K562 (cell line): Measurements from ENCODE around the gene TTLL11. TPM values are rescaled to one million over a fixed set of nuclear protein-coding genes. Genes with fewer than 3 reads are reported as not detected.

Experiments
- ATAC-seq: fragments of 200-7000 bp; cut with Tn5 transposase; 3 replicates; pipeline ENCODE4 v1.9.1; 2020; ENCODE audit warnings: moderate library complexity
- BruUV-seq: library from RNA; stranded (reverse); fragments of 400-500 nt; replicated peaks from 2 replicates; lab custom pipeline; 2021; lab: Mats Ljungman, UMichigan
- CTCF ChIA-PET: fragments of 300-600 bp; formaldehyde crosslinking; extraction: SDS; loops from one replicate; lab custom pipeline; 2021; ENCODE audit warnings: low intra/inter-chr PET ratio; lab: Yijun Ruan, JAX
- POLR2A ChIA-PET: fragments of 300-600, 350-650 bp; sonication (Branson Sonifier 250); formaldehyde crosslinking; extraction: SDS; loops from one replicate; lab custom pipeline; 2021; ENCODE audit warnings: antibody characterized with exemption, inconsistent platforms; lab: Yijun Ruan, JAX
- DNase-seq, 4 experiments: peaks; one replicate each; pipeline versions ENCODE4 v3.0.0 to v3.0.0-alpha.2; 2011 to 2018; ENCODE audit warnings: low spot score in 3 of 4, mixed read lengths in 3 of 4; ENCODE audit errors: extremely low read depth in 1 of 4
- FAIRE-seq: peaks from 2 replicates; lab custom pipeline; 2011; peaks lifted over from hg19 to GRCh38; lab: Jason Lieb, UNC
- H2AFZ ChIP-seq: 2 replicates; pipeline ENCODE4 v1.6.0; 2011; ENCODE audit warnings: low read depth, low read length, control low read depth, inconsistent platforms
- H3K27ac ChIP-seq: fragments of 200-600 bp; 3 replicates; pipeline ENCODE4 v1.8.0; 2011; ENCODE audit warnings: low read depth, mild to moderate bottlenecking, control low read depth, inconsistent platforms, low read length, moderate library complexity, mixed read lengths; ENCODE audit errors: extremely low read depth
- H3K27me3 ChIP-seq, 2 experiments: fragments of 300-600 bp in 1 of 2; 2 replicates in 1 of 2; 3 replicates in 1 of 2; pipeline versions ENCODE4 v1.6.0 to v1.8.0; 2011; ENCODE audit warnings: inconsistent platforms in 2 of 2, low read length in 2 of 2, mild to moderate bottlenecking in 1 of 2, mixed read lengths in 1 of 2, moderate library complexity in 1 of 2; ENCODE audit not compliant: control insufficient read depth in 2 of 2, insufficient read depth in 2 of 2
- H3K36me3 ChIP-seq: fragments of 300-600 bp; 3 replicates; pipeline ENCODE4 v1.8.0; 2011; ENCODE audit warnings: mild to moderate bottlenecking, low read length, inconsistent platforms; ENCODE audit not compliant: control insufficient read depth, insufficient read depth
- H3K4me1 ChIP-seq, 2 experiments: fragments of 200-600 bp in 1 of 2; replicated peaks in 1 of 2; 2 replicates in 1 of 2; 3 replicates in 1 of 2; pipeline versions ENCODE4 v1.5.1 to v1.8.0; 2011; ENCODE audit warnings: inconsistent platforms in 2 of 2, low read length in 2 of 2, mild to moderate bottlenecking in 1 of 2, mixed read lengths in 1 of 2, moderate library complexity in 1 of 2; ENCODE audit not compliant: control insufficient read depth in 2 of 2, insufficient read depth in 2 of 2
- H3K4me2 ChIP-seq: 2 replicates; pipeline ENCODE4 v1.6.1; 2011; ENCODE audit warnings: low read length, control low read depth, inconsistent platforms, mixed read lengths; ENCODE audit not compliant: insufficient read depth
- H3K4me3 ChIP-seq: fragments of 200-600 bp; sonication (generic), shearing (Covaris generic); 2 replicates; pipeline ENCODE4 v1.5.1; 2016; ENCODE audit warnings: control low read depth, inconsistent platforms
- H3K79me2 ChIP-seq: fragments of 200-600 bp; 3 replicates; pipeline ENCODE4 v1.8.0; 2011; ENCODE audit warnings: low read length, inconsistent platforms; ENCODE audit not compliant: control insufficient read depth, insufficient read depth
- H3K9ac ChIP-seq, 2 experiments: 2 replicates each; pipeline versions ENCODE4 v1.6.0 to v1.6.1; 2011; ENCODE audit warnings: low read depth in 2 of 2, low read length in 2 of 2, control low read depth in 1 of 2, inconsistent platforms in 1 of 2, mild to moderate bottlenecking in 1 of 2, mixed read lengths in 1 of 2; ENCODE audit not compliant: insufficient read depth in 1 of 2
- H3K9me1 ChIP-seq: one replicate; pipeline ENCODE4 v1.6.0; 2011; ENCODE audit warnings: inconsistent platforms, mild to moderate bottlenecking, low read length, moderate library complexity; ENCODE audit not compliant: control insufficient read depth, insufficient read depth
- H3K9me3 ChIP-seq: replicated peaks from 2 replicates; pipeline ENCODE4 v1.5.1; 2011; ENCODE audit warnings: low read depth, low read length, inconsistent platforms; ENCODE audit not compliant: control insufficient read depth, insufficient read depth
- H4K20me1 ChIP-seq: replicated peaks from 2 replicates; pipeline ENCODE4 v1.6.1; 2011; ENCODE audit warnings: low read length, inconsistent platforms, mixed read lengths; ENCODE audit not compliant: control insufficient read depth, insufficient read depth
- GTF2A2 ChIP-seq: IDR thresholded peaks from 2 replicates; pipeline ENCODE4 v1.6.1; 2016; ENCODE audit warnings: mild to moderate bottlenecking, missing genetic modification characterization, missing compliant biosample characterization
- HEY1 ChIP-seq: fragments of 250-450 bp; sonication (Bioruptor Pico); IDR thresholded peaks from 2 replicates; pipeline ENCODE4 v1.5.0; 2020; ENCODE audit warnings: mild to moderate bottlenecking, moderate library complexity, borderline replicate concordance
- POLR2B ChIP-seq: fragments of 450-650 bp; IDR thresholded peaks from 2 replicates; pipeline ENCODE4 v1.6.1; 2018; ENCODE audit warnings: low read depth; ENCODE audit not compliant: partially characterized antibody
- RBFOX2 ChIP-seq: fragments of 200-400 bp; formaldehyde crosslinking; IDR thresholded peaks from 2 replicates; pipeline ENCODE4 v1.6.1; 2017; ENCODE audit warnings: low read depth, mild to moderate bottlenecking, low read length, moderate library complexity
- SMARCB1 ChIP-seq: IDR thresholded peaks from 2 replicates; pipeline ENCODE4 v1.6.1; 2011; ENCODE audit warnings: improper control_type of control experiment, low read depth; ENCODE audit not compliant: insufficient read length
- TAF1 ChIP-seq: IDR thresholded peaks from 2 replicates; pipeline ENCODE4 v1.6.1; 2011; ENCODE audit warnings: mild to moderate bottlenecking, low read length, moderate library complexity; ENCODE audit not compliant: insufficient read depth, control insufficient read depth, severe bottlenecking; ENCODE audit errors: extremely low read depth
- ZKSCAN8 ChIP-seq: fragments of 200-800 bp; sonication (Bioruptor generic); IDR thresholded peaks from 2 replicates; pipeline ENCODE4 v1.6.1; 2016; ENCODE audit warnings: missing genetic modification characterization, missing compliant biosample characterization
- ZNF830 ChIP-seq: fragments of 250-450 bp; sonication (Bioruptor Pico); IDR thresholded peaks from 2 replicates; pipeline ENCODE4 v1.5.0; 2021; ENCODE audit warnings: mild to moderate bottlenecking
- WGBS: fragments of 100-300 bp; shearing (Covaris generic); methylation state at CpG from one replicate; pipeline ENCODE4 v1.1.6; 2016; ENCODE audit warnings: low coverage, mixed read lengths; ENCODE audit not compliant: insufficient coverage; ENCODE audit errors: missing lambda C conversion rate; 5-methylcytosine and 5-hydroxymethylcytosine counted together
- in situ Hi-C: fragments of 300-500 bp; cut with MboI; formaldehyde crosslinking; loops from 4 replicates; pipeline ENCODE4 v1.15.0; 2018; ENCODE audit warnings: inconsistent platforms, mixed read lengths
- intact Hi-C: fragments of 100-400 bp; cut with micrococcal nuclease; formaldehyde crosslinking; loops from 2 replicates; pipeline ENCODE4 v1.14.2; 2022
- polyA plus RNA-seq, 8 experiments: library from polyadenylated mRNA; depleted of rRNA in 4 of 8; stranded (reverse) in 5 of 8; unstranded in 3 of 8; fragments of >200 nt; fragmentation: Nextera tagmentation in 2 of 8; fragmentation: Illumina TruSeq in 1 of 8; extraction: Ambion mirVana in 2 of 8; extraction: Trizol in 1 of 8; gene quantifications; 2 replicates each; pipeline versions ENCODE4 v1.2.1 to v1.2.3, GENCODE V29; 2011 to 2014; ENCODE audit warnings: inconsistent platforms in 1 of 8, missing spikeins in 1 of 8
- total RNA-seq, 7 experiments: library from RNA; depleted of rRNA in 6 of 7; stranded (reverse); fragments of >200 nt in 6 of 7; fragmentation: Illumina TruSeq in 2 of 7; extraction: Trizol in 2 of 7; gene quantifications; 2 replicates each; pipeline versions ENCODE4 v1.2.1 to v1.2.3, GENCODE V29; 2011 to 2021; ENCODE audit warnings: low replicate concordance in 1 of 7
- TF ChIP-seq, protein P1 (sequence below): fragments of 200-800 bp; sonication (Bioruptor generic); IDR thresholded peaks from 2 replicates; pipeline ENCODE4 v1.6.1; 2017; ENCODE audit warnings: missing genetic modification characterization, missing compliant biosample characterization
- TF ChIP-seq, protein P2 (sequence below): fragments of 250-450 bp; sonication (Bioruptor Pico); IDR thresholded peaks from 2 replicates; pipeline ENCODE4 v1.4.0; 2020; ENCODE audit warnings: mild to moderate bottlenecking, moderate library complexity, borderline replicate concordance
- TF ChIP-seq, protein P3 (sequence below), 2 experiments: fragments of 150-350 bp in 1 of 2; IDR thresholded peaks; 2 replicates each; pipeline ENCODE4 v1.6.1; 2012 to 2016; ENCODE audit warnings: low read depth in 2 of 2, low read length in 2 of 2, mild to moderate bottlenecking in 1 of 2, moderate library complexity in 1 of 2

Gene TTLL11
- total and polyA plus RNA-seq, 9 of the 15 experiments (the other 6 are each of a cell fraction or from before 2014, with no cell fraction given), result 0.83 to 4.4 (median 2.7) TPM

DNA sequence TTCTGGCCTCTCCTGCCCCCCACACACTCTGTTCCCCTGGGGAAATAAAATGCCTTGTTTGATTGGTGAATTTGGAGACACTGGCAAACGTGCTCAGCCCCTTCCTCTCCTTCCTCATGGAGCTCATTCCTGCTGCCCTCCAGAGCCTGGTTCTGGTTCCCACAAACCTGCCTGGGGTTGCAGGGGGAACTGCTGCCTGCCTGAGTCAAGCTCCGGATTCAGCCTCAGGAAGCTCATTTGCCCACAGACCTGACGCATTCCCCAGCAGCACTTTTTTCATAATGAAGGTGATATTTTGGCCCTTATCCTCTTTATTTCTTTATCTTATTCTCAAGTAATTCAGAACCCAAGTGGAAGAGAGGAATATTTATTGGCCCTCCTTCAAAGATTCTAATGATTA is 140.5 kb downstream of the TTLL11 start:
- H3K4me3 ChIP-seq, result no peak overlapping the region
- no peaks in the 10 kb centered on the region for H3K4me1 ChIP-seq
- in situ Hi-C loops, result no loop called here
- no peak overlapping the region for H2AFZ ChIP-seq
- no peaks in the 10 kb centered on the region; the same call in 1 of the 2 replicates for H4K20me1 ChIP-seq
- H3K9me1 ChIP-seq, result no peaks in the 10 kb centered on the region
- ATAC-seq, result no peak
- no peaks in the 10 kb centered on the region for H3K79me2 ChIP-seq
- BruUV-seq, result no TSS peak
- H3K27ac ChIP-seq, result no peak overlapping the region
- no peaks in the 10 kb centered on the region for H3K36me3 ChIP-seq
- H3K9ac ChIP-seq, result no peak overlapping the region
- no peak for TF ChIP-seq RBFOX2
- TF ChIP-seq, protein P1, sequence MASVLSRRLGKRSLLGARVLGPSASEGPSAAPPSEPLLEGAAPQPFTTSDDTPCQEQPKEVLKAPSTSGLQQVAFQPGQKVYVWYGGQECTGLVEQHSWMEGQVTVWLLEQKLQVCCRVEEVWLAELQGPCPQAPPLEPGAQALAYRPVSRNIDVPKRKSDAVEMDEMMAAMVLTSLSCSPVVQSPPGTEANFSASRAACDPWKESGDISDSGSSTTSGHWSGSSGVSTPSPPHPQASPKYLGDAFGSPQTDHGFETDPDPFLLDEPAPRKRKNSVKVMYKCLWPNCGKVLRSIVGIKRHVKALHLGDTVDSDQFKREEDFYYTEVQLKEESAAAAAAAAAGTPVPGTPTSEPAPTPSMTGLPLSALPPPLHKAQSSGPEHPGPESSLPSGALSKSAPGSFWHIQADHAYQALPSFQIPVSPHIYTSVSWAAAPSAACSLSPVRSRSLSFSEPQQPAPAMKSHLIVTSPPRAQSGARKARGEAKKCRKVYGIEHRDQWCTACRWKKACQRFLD (CRISPR knock-in tag), result no peak
- no peak for TF ChIP-seq POLR2B
- TF ChIP-seq, protein P2, sequence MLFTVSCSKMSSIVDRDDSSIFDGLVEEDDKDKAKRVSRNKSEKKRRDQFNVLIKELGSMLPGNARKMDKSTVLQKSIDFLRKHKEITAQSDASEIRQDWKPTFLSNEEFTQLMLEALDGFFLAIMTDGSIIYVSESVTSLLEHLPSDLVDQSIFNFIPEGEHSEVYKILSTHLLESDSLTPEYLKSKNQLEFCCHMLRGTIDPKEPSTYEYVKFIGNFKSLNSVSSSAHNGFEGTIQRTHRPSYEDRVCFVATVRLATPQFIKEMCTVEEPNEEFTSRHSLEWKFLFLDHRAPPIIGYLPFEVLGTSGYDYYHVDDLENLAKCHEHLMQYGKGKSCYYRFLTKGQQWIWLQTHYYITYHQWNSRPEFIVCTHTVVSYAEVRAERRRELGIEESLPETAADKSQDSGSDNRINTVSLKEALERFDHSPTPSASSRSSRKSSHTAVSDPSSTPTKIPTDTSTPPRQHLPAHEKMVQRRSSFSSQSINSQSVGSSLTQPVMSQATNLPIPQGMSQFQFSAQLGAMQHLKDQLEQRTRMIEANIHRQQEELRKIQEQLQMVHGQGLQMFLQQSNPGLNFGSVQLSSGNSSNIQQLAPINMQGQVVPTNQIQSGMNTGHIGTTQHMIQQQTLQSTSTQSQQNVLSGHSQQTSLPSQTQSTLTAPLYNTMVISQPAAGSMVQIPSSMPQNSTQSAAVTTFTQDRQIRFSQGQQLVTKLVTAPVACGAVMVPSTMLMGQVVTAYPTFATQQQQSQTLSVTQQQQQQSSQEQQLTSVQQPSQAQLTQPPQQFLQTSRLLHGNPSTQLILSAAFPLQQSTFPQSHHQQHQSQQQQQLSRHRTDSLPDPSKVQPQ (CRISPR knock-in tag), result no peak
- TF ChIP-seq TAF1, result no peak
- TF ChIP-seq, protein P3, sequence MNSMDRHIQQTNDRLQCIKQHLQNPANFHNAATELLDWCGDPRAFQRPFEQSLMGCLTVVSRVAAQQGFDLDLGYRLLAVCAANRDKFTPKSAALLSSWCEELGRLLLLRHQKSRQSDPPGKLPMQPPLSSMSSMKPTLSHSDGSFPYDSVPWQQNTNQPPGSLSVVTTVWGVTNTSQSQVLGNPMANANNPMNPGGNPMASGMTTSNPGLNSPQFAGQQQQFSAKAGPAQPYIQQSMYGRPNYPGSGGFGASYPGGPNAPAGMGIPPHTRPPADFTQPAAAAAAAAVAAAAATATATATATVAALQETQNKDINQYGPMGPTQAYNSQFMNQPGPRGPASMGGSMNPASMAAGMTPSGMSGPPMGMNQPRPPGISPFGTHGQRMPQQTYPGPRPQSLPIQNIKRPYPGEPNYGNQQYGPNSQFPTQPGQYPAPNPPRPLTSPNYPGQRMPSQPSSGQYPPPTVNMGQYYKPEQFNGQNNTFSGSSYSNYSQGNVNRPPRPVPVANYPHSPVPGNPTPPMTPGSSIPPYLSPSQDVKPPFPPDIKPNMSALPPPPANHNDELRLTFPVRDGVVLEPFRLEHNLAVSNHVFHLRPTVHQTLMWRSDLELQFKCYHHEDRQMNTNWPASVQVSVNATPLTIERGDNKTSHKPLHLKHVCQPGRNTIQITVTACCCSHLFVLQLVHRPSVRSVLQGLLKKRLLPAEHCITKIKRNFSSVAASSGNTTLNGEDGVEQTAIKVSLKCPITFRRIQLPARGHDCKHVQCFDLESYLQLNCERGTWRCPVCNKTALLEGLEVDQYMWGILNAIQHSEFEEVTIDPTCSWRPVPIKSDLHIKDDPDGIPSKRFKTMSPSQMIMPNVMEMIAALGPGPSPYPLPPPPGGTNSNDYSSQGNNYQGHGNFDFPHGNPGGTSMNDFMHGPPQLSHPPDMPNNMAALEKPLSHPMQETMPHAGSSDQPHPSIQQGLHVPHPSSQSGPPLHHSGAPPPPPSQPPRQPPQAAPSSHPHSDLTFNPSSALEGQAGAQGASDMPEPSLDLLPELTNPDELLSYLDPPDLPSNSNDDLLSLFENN (IDR thresholded peaks at IDR 0.05; ENCODE audit: low read depth in 2 of 2, low read length in 2 of 2), result no peak
- TF ChIP-seq ZNF830 (CRISPR knock-in tag), result no peak
- TF ChIP-seq GTF2A2, result no peak
- TF ChIP-seq SMARCB1, result no peak
- no peak for TF ChIP-seq HEY1 (CRISPR knock-in tag)
- TF ChIP-seq ZKSCAN8 (CRISPR knock-in tag), result no peak
- TF ChIP-seq, all 486 proteins: peak for 0
- intact Hi-C loops, result no loop called here
- FAIRE-seq (no peak), DNase-seq (no peak)
- Histone ChIP-seq H3K9me3 (no peaks in the 10 kb centered on the region), H3K4me2 (no peak overlapping the region), H3K27me3 (peaks cover 35 to 38% of the 10 kb centered on the region in 2 experiments)
- 6% methylated on average over 3 of the region's 3 CpGs for WGBS
- ChIA-PET CTCF (no interaction called here), POLR2A (no interaction called here)
